HepG2 (cell line): ENCODE results near the gene CCL27. TPM values are rescaled to one million over a fixed set of nuclear protein-coding genes. Genes with fewer than 3 reads are reported as not detected.

Experiments
- AKAP8 ChIP-seq: sonication (generic); formaldehyde crosslinking; IDR thresholded peaks from 2 replicates; pipeline ENCODE4 v1.5.1; 2020; ENCODE audit warnings: mild to moderate bottlenecking, missing genetic modification reagents
- ATF1 ChIP-seq: IDR thresholded peaks from 2 replicates; pipeline ENCODE4 v1.6.1; 2016; ENCODE audit warnings: mild to moderate bottlenecking, control low read depth
- CBX1 ChIP-seq: IDR thresholded peaks from one replicate; pipeline ENCODE4 v1.6.1; 2016; ENCODE audit warnings: antibody characterized with exemption, low read depth
- CENPX ChIP-seq: sonication (generic); formaldehyde crosslinking; IDR thresholded peaks from 2 replicates; pipeline ENCODE4 v1.9.0; 2021; ENCODE audit warnings: mild to moderate bottlenecking, missing genetic modification reagents, moderate library complexity
- ERF ChIP-seq: IDR thresholded peaks from 2 replicates; pipeline ENCODE4 v1.6.1; 2018; ENCODE audit warnings: missing biosample characterization, missing genetic modification reagents
- GATA4 ChIP-seq: sonication (generic); IDR thresholded peaks from 2 replicates; pipeline ENCODE4 v1.6.1; 2016; ENCODE audit warnings: antibody characterized with exemption, low read depth, borderline replicate concordance
- GZF1 ChIP-seq: sonication (generic); formaldehyde crosslinking; IDR thresholded peaks from 2 replicates; pipeline ENCODE4 v1.5.1; 2020; ENCODE audit warnings: mild to moderate bottlenecking, missing genetic modification reagents
- KDM6A ChIP-seq: IDR thresholded peaks from 2 replicates; pipeline ENCODE4 v1.6.1; 2016; ENCODE audit warnings: low read depth
- MED8 ChIP-seq: sonication (generic); formaldehyde crosslinking; IDR thresholded peaks from 2 replicates; pipeline ENCODE4 v1.8.1; 2023; ENCODE audit warnings: mild to moderate bottlenecking, missing genetic modification reagents; ENCODE audit not compliant: insufficient replicate concordance
- MEIS2 ChIP-seq: sonication (generic); formaldehyde crosslinking; IDR thresholded peaks from 2 replicates; pipeline ENCODE4 v1.9.0; 2021; ENCODE audit warnings: mild to moderate bottlenecking, missing genetic modification reagents
- PHF20 ChIP-seq: sonication (generic); formaldehyde crosslinking; IDR thresholded peaks from 2 replicates; pipeline ENCODE4 v1.5.0; 2020; ENCODE audit warnings: mild to moderate bottlenecking, missing genetic modification reagents
- TBP ChIP-seq: sonication (generic); formaldehyde crosslinking; IDR thresholded peaks from 2 replicates; pipeline ENCODE4 v1.5.0; 2020; ENCODE audit warnings: missing genetic modification reagents
- ZC3H4 ChIP-seq: sonication (generic); formaldehyde crosslinking; IDR thresholded peaks from 2 replicates; pipeline ENCODE4 v1.4.0; 2020; ENCODE audit warnings: missing genetic modification reagents, borderline replicate concordance
- ZNF225 ChIP-seq: sonication (generic); formaldehyde crosslinking; IDR thresholded peaks from 2 replicates; pipeline ENCODE4 v1.4.0; 2020; ENCODE audit warnings: mild to moderate bottlenecking, missing genetic modification reagents
- ZNF296 ChIP-seq: sonication (generic); formaldehyde crosslinking; conservative IDR thresholded peaks from 2 replicates; pipeline ENCODE4 v1.5.0; 2020; ENCODE audit warnings: mild to moderate bottlenecking, missing genetic modification reagents
- ZNF367 ChIP-seq: sonication (generic); formaldehyde crosslinking; IDR thresholded peaks from 2 replicates; pipeline ENCODE4 v1.4.0; 2020; ENCODE audit warnings: missing genetic modification reagents, borderline replicate concordance
- ZNF382 ChIP-seq: sonication (generic); formaldehyde crosslinking; IDR thresholded peaks from 2 replicates; pipeline ENCODE4 v1.5.0; 2020; ENCODE audit warnings: missing genetic modification reagents, mild to moderate bottlenecking, borderline replicate concordance
- ZNF496 ChIP-seq: sonication (generic); formaldehyde crosslinking; IDR thresholded peaks from 2 replicates; pipeline ENCODE4 v1.8.1; 2023; ENCODE audit warnings: mild to moderate bottlenecking, moderate library complexity, missing genetic modification reagents; ENCODE audit not compliant: insufficient replicate concordance
- polyA plus RNA-seq, 8 experiments: library from polyadenylated mRNA; depleted of rRNA in 3 of 8; stranded (reverse) in 7 of 8; unstranded in 1 of 8; fragments of >200 nt; fragmentation: Illumina TruSeq in 4 of 8; extraction: Trizol in 4 of 8; gene quantifications; 2 replicates each; pipeline versions ENCODE4 v1.2.1 to v1.2.3, GENCODE V29; 2011 to 2016; ENCODE audit warnings: low read depth in 4 of 8, missing spikeins in 1 of 8, mixed read lengths in 1 of 8; ENCODE audit not compliant: insufficient read depth in 1 of 8
- total RNA-seq, 5 experiments: library from RNA; depleted of rRNA; stranded (reverse); fragments of >200 nt; fragmentation: Illumina TruSeq; extraction: Trizol; gene quantifications; 2 replicates each; pipeline ENCODE4 v1.2.3, GENCODE V29; 2016; ENCODE audit warnings: low read depth in 1 of 5
- TF ChIP-seq, protein P1 (sequence below): sonication (generic); formaldehyde crosslinking; IDR thresholded peaks from 2 replicates; pipeline ENCODE4 v1.5.0; 2020; ENCODE audit warnings: missing genetic modification reagents
- TF ChIP-seq, protein P2 (sequence below): sonication (generic); formaldehyde crosslinking; IDR thresholded peaks from 2 replicates; pipeline ENCODE4 v1.8.0; 2022; ENCODE audit warnings: mild to moderate bottlenecking, missing genetic modification reagents
- TF ChIP-seq, protein P3 (sequence below): sonication (generic); formaldehyde crosslinking; IDR thresholded peaks from 2 replicates; pipeline ENCODE4 v1.5.1; 2020; ENCODE audit warnings: missing genetic modification reagents, mild to moderate bottlenecking, borderline replicate concordance
- TF ChIP-seq, protein P4 (sequence below): sonication (generic); formaldehyde crosslinking; IDR thresholded peaks from 2 replicates; pipeline ENCODE4 v1.8.0; 2022; ENCODE audit warnings: missing genetic modification reagents, low read depth, mild to moderate bottlenecking, borderline replicate concordance
- TF ChIP-seq, protein P5 (sequence below): sonication (generic); formaldehyde crosslinking; IDR thresholded peaks from 2 replicates; pipeline ENCODE4 v1.9.0; 2021; ENCODE audit warnings: missing genetic modification reagents, borderline replicate concordance

The CCL27 gene
- total and polyA plus RNA-seq, 2 of the 13 experiments (the other 11 are each of a cell fraction or from before 2014, with no cell fraction given) = not detected

DNA sequence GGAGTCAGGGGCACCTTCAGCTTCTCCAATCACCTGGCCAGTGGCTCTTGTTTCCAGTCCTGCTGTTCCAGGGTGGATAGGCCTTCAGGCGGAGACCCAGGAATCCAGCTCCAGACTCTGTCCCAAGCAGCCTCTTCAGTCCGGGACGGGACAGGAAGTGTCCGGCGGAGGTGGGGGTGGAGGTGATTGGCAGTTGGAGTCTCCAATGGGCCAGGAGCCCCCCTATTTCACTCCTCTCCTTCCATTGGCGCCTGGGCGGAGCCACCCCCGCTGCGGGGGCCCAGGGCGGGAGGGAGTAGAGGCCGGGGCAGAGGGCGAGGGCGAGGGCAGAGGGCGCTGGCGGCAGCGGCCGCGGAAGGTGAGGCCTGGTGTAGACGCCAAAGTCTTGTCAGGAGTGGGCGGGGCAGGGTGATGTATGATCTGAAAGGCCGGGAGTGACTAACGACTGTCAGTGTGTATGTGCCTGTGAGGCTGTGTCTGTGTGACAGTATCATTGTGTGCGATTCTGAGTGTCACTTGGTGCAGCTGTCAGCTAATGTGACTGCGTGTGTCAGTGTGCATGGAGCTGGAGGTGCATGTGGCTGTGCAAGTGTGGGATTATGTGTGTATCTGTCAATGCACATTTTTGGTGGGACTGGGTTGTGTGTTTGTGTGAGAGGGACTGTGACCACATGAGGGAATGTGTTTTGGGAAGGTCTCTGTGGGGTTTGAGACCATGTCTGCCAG is 10.4 kb downstream of the CCL27 start, which contains the start of gene IL11RA (continued):
- TF ChIP-seq CBX1 = no peak
- peak; percentile 73 for TF ChIP-seq PHF20 (CRISPR knock-in tag)
- TF ChIP-seq, protein P1, sequence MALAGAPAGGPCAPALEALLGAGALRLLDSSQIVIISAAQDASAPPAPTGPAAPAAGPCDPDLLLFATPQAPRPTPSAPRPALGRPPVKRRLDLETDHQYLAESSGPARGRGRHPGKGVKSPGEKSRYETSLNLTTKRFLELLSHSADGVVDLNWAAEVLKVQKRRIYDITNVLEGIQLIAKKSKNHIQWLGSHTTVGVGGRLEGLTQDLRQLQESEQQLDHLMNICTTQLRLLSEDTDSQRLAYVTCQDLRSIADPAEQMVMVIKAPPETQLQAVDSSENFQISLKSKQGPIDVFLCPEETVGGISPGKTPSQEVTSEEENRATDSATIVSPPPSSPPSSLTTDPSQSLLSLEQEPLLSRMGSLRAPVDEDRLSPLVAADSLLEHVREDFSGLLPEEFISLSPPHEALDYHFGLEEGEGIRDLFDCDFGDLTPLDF (CRISPR knock-in tag) = peak; percentile 29; the same call in 1 of the 2 replicates
- TF ChIP-seq MEIS2 (CRISPR knock-in tag) = peak; percentile 97
- no peak for TF ChIP-seq ZNF382 (CRISPR knock-in tag)
- TF ChIP-seq, protein P2, sequence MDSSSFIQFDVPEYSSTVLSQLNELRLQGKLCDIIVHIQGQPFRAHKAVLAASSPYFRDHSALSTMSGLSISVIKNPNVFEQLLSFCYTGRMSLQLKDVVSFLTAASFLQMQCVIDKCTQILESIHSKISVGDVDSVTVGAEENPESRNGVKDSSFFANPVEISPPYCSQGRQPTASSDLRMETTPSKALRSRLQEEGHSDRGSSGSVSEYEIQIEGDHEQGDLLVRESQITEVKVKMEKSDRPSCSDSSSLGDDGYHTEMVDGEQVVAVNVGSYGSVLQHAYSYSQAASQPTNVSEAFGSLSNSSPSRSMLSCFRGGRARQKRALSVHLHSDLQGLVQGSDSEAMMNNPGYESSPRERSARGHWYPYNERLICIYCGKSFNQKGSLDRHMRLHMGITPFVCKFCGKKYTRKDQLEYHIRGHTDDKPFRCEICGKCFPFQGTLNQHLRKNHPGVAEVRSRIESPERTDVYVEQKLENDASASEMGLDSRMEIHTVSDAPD (CRISPR knock-in tag) = 0 out of 2 replicates have a peak, but pooled peaks have one; percentile 31
- TF ChIP-seq AKAP8 = 0 out of 2 replicates have a peak, but pooled peaks have one; percentile 58
- TF ChIP-seq, protein P3, sequence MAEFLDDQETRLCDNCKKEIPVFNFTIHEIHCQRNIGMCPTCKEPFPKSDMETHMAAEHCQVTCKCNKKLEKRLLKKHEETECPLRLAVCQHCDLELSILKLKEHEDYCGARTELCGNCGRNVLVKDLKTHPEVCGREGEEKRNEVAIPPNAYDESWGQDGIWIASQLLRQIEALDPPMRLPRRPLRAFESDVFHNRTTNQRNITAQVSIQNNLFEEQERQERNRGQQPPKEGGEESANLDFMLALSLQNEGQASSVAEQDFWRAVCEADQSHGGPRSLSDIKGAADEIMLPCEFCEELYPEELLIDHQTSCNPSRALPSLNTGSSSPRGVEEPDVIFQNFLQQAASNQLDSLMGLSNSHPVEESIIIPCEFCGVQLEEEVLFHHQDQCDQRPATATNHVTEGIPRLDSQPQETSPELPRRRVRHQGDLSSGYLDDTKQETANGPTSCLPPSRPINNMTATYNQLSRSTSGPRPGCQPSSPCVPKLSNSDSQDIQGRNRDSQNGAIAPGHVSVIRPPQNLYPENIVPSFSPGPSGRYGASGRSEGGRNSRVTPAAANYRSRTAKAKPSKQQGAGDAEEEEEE (CRISPR knock-in tag) = no peak
- TF ChIP-seq ZNF296 (CRISPR knock-in tag) = 0 out of 2 replicates have a peak, but pooled peaks have one; percentile 53
- no peak for TF ChIP-seq ZC3H4 (CRISPR knock-in tag)
- TF ChIP-seq GZF1 (CRISPR knock-in tag) = 0 out of 2 replicates have a peak, but pooled peaks have one; percentile 51
- no peak for TF ChIP-seq CENPX (CRISPR knock-in tag)
- peak; percentile 55 for TF ChIP-seq KDM6A (CRISPR knock-in tag)
- TF ChIP-seq ATF1 (CRISPR knock-in tag) = no peak
- peak; percentile 45 for TF ChIP-seq MED8 (CRISPR knock-in tag)
- no peak for TF ChIP-seq ZNF225 (CRISPR knock-in tag)
- TF ChIP-seq, protein P4, sequence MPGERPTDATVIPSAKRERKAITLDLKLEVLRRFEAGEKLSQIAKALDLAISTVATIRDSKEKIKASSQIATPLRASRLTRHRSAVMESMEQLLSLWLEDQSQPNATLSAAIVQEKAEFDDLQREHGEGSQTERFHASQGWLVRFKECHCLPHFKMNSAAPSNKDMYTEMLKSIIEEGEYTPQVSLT (CRISPR knock-in tag) = no peak
- TF ChIP-seq, protein P5, sequence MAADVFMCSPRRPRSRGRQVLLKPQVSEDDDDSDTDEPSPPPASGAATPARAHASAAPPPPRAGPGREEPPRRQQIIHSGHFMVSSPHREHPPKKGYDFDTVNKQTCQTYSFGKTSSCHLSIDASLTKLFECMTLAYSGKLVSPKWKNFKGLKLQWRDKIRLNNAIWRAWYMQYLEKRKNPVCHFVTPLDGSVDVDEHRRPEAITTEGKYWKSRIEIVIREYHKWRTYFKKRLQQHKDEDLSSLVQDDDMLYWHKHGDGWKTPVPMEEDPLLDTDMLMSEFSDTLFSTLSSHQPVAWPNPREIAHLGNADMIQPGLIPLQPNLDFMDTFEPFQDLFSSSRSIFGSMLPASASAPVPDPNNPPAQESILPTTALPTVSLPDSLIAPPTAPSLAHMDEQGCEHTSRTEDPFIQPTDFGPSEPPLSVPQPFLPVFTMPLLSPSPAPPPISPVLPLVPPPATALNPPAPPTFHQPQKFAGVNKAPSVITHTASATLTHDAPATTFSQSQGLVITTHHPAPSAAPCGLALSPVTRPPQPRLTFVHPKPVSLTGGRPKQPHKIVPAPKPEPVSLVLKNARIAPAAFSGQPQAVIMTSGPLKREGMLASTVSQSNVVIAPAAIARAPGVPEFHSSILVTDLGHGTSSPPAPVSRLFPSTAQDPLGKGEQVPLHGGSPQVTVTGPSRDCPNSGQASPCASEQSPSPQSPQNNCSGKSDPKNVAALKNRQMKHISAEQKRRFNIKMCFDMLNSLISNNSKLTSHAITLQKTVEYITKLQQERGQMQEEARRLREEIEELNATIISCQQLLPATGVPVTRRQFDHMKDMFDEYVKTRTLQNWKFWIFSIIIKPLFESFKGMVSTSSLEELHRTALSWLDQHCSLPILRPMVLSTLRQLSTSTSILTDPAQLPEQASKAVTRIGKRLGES (CRISPR knock-in tag) = no peak
- TF ChIP-seq ZNF367 (CRISPR knock-in tag) = no peak
- no peak for TF ChIP-seq ZNF496 (CRISPR knock-in tag)
- TF ChIP-seq ERF (CRISPR knock-in tag) = peak; percentile 78
- TF ChIP-seq GATA4 = peak; percentile 59; the same call in 1 of the 2 replicates
- TF ChIP-seq TBP = no peak
